ENCODE results near the gene DOCK1. TPM values are rescaled to one million over a fixed set of nuclear protein-coding genes. Genes with fewer than 3 reads are reported as not detected.

DOCK1 gene
- total RNA-seq, 1 experiment from 2014 or later = 40.0 TPM

GRCh38 chr10:127272076-127272475 is 366.8 kb downstream of the DOCK1 start:
- ChIA-PET POLR2A (interaction anchor here (0.6 to 0.7 kb wide), 2 partner anchors 52 to 691 kb away, joined by 3 read pairs; no protein-coding TSS in a partner anchor), CTCF (no interaction called here)
- no peak for TF ChIP-seq CTCF (IDR thresholded peaks at IDR 0.05; ENCODE audit: unreplicated experiment)
- H3K9me3 Mint-ChIP-seq (ENCODE audit: unreplicated experiment) = no peaks in the 10 kb centered on the region
- intact Hi-C loops (cut with micrococcal nuclease) = no loop called here
- H3K27me3 Mint-ChIP-seq (ENCODE audit: insufficient read depth, unreplicated experiment) = no peaks in the 10 kb centered on the region
- peaks cover 5% of the 10 kb centered on the region for H3K36me3 Mint-ChIP-seq (ENCODE audit: insufficient read depth, unreplicated experiment)
- no peaks in the 10 kb centered on the region for H3K4me1 Mint-ChIP-seq (ENCODE audit: insufficient read depth, unreplicated experiment)
- no peak overlapping the region for H3K4me3 Mint-ChIP-seq (ENCODE audit: unreplicated experiment)
- H3K27ac Mint-ChIP-seq (ENCODE audit: low read depth, unreplicated experiment) = no peak overlapping the region
- no peak for DNase-seq (ENCODE audit: unreplicated experiment)
- no TSS peak for BruUV-seq (replicated peaks)

GRCh38 chr10:127275272-127275671 is 370.0 kb downstream of the DOCK1 start:
- POLR2A ChIA-PET = no interaction called here
- no TSS peak for BruUV-seq (replicated peaks)
- Mint-ChIP-seq H3K36me3 (ENCODE audit: insufficient read depth, unreplicated experiment) (peaks cover 14% of the 10 kb centered on the region), H3K9me3 (ENCODE audit: unreplicated experiment) (no peaks in the 10 kb centered on the region), H3K27ac (ENCODE audit: low read depth, unreplicated experiment) (peak overlapping the region; percentile 37), H3K4me3 (ENCODE audit: unreplicated experiment) (no peak overlapping the region), H3K4me1 (ENCODE audit: insufficient read depth, unreplicated experiment) (peaks cover 4% of the 10 kb centered on the region), H3K27me3 (ENCODE audit: insufficient read depth, unreplicated experiment) (no peaks in the 10 kb centered on the region)
- DNase-seq (ENCODE audit: unreplicated experiment) = no peak
- CTCF ChIA-PET = interaction anchor here (0.6 to 1.0 kb wide), 2 partner anchors 65 to 78 kb away, joined by 3 to 4 read pairs; no protein-coding TSS in a partner anchor
- intact Hi-C loops (cut with micrococcal nuclease) = no loop called here
- TF ChIP-seq CTCF (IDR thresholded peaks at IDR 0.05; ENCODE audit: unreplicated experiment) = no peak

DNA sequence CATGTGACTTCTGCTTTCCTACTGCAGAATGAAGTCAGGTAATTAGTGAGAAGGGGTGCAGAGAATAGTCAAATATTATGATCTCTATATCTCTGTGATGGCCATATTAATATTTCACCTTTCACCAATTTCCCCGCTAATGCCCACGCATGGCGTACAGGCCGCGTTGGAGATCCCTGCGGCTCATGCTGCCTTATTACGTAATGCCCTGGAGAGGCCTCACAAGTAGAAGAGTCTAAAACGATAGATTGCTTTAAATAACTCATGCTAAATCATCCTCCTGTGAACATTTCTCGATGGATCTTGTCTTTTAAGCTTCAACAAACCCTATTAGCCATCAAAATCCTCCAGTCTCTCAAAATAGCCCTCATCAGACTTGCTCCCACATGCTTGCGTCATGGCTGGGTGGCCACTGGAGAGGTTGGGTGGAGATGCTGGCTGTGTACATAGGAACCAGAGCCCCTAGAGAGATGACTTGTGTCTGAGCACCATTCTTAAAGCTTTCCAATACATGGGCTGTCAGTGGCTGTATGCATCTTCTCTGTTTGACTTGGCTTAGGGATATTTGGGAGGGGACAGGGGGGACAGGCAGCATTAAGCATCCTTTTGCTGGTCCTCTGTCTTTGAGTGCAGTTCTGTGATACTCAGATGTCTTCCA is 370.7 kb downstream of the DOCK1 start:
- intact Hi-C loops (cut with micrococcal nuclease) = no loop called here
- Mint-ChIP-seq H3K4me1 (ENCODE audit: insufficient read depth, unreplicated experiment) (peaks cover 4% of the 10 kb centered on the region), H3K36me3 (ENCODE audit: insufficient read depth, unreplicated experiment) (peaks cover 15% of the 10 kb centered on the region), H3K9me3 (ENCODE audit: unreplicated experiment) (no peaks in the 10 kb centered on the region), H3K4me3 (ENCODE audit: unreplicated experiment) (no peak overlapping the region), H3K27me3 (ENCODE audit: insufficient read depth, unreplicated experiment) (no peaks in the 10 kb centered on the region), H3K27ac (ENCODE audit: low read depth, unreplicated experiment) (no peak overlapping the region)
- no peak for TF ChIP-seq CTCF (IDR thresholded peaks at IDR 0.05; ENCODE audit: unreplicated experiment)
- no peak for DNase-seq (ENCODE audit: unreplicated experiment)
- ChIA-PET POLR2A (no interaction called here), CTCF (no interaction called here)
- BruUV-seq (replicated peaks) = no TSS peak

GRCh38 chr10:127276794-127277462 is 371.7 kb downstream of the DOCK1 start:
- H3K27me3 Mint-ChIP-seq (ENCODE audit: insufficient read depth, unreplicated experiment) = no peaks in the 10 kb centered on the region
- H3K4me3 Mint-ChIP-seq (ENCODE audit: unreplicated experiment) = no peak overlapping the region
- BruUV-seq (replicated peaks) = no TSS peak
- no peak for TF ChIP-seq CTCF (IDR thresholded peaks at IDR 0.05; ENCODE audit: unreplicated experiment)
- no peak for DNase-seq (ENCODE audit: unreplicated experiment)
- no peak overlapping the region for H3K27ac Mint-ChIP-seq (ENCODE audit: low read depth, unreplicated experiment)
- H3K9me3 Mint-ChIP-seq (ENCODE audit: unreplicated experiment) = no peaks in the 10 kb centered on the region
- peaks cover 15% of the 10 kb centered on the region for H3K36me3 Mint-ChIP-seq (ENCODE audit: insufficient read depth, unreplicated experiment)
- POLR2A ChIA-PET = no interaction called here
- peaks cover 4% of the 10 kb centered on the region for H3K4me1 Mint-ChIP-seq (ENCODE audit: insufficient read depth, unreplicated experiment)
- CTCF ChIA-PET = interaction anchor here (0.6 kb wide), 3 partner anchors 22 to 1294 kb away, joined by 3 to 5 read pairs (median 5); no protein-coding TSS in a partner anchor
- intact Hi-C loops (cut with micrococcal nuclease) = no loop called here
